ENCODE measurements around the gene ARHGAP24.

ARHGAP24 gene

DNA sequence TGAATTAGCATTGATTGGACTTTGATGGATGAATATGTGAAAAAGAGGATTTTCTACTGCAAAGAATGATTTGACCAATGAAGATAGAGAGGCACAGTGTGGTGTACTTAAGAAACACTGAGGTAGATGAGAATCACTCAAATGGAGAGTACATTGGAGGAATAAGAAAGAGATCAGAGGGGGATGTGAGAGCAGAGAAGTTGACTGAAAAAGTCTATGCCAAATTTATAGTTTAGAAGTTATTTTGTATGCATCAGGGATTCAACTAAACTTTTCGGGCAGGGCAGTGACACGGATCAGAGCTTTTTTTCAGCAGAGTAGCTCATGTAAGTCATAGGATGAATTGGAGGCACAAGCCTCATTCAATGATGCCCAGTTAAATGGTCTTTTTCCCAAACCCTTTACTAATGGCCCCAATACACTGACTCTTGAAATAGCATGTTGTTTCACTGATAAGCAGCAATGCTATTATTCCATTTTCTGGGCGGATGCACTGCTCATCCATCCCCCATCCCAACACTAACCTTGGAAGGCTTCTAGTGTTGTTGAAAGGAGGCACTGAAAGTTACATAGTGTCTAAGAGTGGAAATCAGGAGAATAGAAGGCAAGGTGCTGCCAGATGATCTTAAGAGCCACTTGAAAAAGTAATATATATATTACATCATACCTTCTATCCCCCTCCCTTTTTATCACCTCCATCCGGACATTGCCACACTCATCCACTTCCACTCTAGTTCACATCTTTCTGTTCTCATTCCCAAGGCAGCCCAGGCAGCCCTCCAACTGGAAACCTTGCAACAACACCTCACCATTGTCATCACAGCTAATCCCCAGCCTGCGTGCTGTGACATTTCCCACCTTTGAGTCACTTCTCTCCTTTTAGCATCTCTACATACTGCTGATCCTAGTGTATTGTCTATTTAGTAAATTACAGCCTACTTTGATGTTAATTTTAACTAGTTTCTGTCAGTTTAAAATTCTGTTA is 46.1 kb downstream of the ARHGAP24 start:
- DNase-seq, result no peak

DNA sequence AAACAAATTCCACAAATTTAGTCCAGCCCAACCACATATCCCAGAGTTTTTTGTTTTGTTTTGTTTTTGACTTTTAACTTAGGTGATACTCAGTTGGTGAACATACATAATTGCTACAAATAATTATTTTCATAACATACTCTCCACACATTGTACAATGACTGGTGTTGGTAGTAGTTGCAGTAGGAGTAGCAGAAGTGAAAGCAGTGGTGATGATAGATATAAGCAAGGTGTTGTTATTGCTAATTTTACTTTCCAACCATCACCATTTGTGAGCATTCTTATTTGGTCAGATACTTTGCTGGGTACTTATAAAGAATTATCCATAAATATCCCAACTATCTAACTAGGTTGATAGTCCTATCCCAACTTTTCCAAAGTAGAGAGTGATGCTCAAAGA is 47.3 kb downstream of the ARHGAP24 start:
- no peak for DNase-seq

DNA sequence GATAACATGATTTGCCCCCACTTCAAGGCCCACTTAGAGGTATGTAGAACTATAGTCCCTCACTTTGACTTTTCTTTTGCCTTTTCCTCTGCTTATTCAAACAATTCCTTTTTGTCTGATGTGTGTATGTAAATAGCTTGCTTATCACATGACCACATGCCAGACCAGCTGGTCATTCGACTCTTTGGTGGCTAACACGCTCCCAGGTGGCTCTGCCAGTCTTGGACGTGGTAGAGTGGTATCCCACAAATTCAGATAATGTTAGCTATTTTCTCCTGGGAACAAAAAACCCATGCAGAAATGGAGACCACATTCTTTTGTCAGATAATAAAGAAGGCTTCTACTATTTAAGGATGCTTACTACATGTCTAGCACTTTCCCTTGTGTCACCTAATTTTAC is 47.9 kb downstream of the ARHGAP24 start:
- no peak for DNase-seq

DNA sequence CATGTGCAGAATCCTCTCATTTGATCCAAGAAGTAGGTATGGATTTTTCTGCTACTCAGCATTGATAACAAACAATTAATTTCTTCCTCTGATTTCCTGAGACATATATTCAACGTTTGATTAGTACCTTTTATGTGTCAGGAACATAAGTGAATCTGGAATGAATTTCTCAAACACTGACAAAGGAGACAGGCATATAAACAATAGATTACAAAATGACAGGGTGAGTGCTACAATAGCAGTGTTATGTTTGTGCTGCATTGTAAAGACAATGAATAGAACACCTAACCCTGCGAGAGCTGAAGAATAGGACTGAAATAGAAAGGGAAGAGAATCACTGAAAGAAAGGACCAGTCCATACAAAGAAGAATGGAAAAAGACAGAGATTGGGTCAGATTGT is 52.9 kb downstream of the ARHGAP24 start:
- DNase-seq, result no peak

DNA sequence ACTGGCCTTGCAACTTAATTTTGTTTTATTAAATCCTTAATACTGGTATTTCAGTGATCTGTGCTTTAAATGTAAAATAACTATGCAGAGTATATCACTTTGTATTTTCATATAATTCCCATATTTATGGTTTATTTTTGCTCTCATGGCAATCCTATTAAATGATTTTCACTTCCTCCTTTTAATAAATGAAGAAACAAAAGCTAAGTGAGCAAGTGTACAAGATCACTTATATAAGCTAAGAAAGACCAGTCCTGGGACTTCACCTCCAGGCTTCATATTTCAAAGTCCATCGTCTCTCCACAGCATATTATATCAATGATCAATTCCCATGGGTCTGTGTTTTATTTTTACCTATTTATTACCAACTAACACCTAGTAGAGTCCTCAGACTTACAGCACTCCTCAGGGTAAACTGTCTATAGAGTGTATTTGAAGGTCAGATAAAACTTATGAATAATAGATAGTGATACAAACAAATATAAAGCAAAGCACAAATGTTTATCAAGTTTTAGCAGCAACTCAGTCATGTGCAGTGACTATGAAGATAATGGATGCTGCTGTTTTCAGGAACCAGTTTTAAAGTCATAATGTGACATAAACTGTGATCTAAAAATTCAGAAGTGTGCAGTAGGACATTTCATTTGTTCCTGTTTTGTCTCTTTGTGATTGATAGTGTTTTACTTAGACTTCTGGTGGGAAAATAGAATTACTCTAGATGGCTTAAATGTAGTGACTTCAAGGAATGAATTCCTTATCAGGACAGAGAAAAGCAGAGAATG is 56.8 kb downstream of the ARHGAP24 start:
- peak; percentile 17 for DNase-seq

DNA sequence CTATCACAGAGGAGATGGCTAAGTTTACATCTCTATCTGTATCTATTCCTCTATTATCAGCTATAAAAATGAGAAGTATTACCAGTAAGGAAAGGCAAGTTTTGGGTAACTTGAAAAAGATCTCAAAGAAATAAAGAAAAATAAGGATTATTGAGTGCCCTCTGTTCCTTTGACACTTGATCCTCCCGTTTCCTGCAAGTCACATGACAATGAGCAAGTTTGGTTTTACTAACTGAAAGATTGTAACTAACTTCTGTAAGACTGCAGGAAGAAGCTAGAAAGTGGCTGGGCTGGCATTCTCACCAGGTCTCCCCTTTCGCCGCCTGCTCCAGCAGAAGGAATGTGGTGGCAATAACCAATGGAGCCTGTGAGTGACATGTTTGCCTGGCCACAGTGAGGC is 59.2 kb downstream of the ARHGAP24 start:
- DNase-seq, result no peak

DNA sequence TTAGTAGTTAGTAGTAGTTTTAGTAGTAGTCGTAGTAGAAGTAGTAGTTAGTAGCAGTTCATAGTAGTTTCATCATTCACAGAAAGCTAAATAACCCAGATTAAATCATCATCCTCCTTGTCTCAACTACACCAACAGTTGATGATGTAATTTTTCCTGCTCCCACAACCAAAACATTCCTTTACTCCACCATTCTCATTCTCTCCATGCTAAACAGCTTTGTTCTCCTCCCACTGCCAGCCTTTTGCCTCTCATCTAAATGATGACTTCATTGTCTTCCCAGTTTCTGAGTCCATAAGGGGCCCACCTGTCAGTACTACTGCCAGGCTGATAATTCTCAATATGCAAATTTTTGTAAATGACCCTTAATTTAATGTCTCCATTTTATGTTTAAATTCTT is 68.9 kb downstream of the ARHGAP24 start:
- DNase-seq, result no peak

DNA sequence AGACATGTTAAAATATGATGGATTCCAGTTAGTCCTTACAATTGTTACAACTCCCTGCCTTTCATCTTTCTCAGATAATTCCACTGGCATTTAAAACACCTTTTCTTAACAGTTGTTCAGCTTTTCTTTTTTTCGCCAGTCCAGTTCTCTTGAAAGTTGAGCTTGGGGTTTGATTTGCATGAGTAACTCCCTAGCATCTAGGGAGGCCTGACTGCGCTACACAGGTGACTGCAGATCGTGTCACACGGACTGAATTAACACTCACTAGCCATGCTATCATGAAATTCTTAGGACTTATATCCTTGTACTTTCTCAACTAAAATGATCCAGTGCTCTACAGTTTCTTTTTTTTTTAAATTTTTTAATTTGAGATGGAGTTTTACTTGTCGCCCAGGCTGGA is 69.8 kb downstream of the ARHGAP24 start:
- DNase-seq, result no peak

DNA sequence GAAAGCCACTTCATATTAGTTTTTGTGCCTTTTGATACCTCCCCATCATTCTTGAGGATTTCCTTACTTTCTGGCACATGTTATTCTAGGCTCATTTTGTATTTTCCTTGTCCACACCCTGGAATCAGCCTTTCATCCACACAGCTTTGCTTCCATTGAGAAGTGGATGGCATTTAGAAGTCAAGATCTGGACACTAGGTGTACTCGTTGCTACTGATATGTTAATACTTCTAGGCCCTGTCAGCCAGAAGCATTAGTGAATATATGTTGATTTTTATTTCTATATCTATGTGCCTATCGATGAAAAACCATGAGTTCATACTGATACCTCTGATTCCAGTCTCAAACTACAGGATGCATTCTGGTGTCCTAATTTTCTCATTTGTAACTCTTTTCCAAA is 73.2 kb downstream of the ARHGAP24 start:
- DNase-seq, result no peak

DNA sequence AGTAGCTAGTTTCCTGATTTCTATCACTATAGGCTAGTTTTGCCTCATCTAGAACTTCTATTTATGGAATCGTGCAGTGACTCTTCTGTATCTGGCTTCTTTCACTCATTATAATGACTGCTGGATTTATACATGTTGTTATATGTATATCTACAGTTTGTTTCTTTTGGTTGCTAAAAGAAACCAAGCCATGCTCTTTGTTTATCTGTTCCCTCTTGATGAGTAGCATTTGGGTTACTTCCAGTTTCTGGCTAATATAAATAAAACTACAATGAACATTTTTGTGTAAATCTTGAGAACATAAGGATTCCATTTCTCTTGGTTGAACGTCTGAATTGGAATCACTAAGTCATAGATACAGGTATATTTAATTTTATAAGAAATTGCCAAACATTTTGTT is 73.9 kb downstream of the ARHGAP24 start:
- no peak for DNase-seq

DNA sequence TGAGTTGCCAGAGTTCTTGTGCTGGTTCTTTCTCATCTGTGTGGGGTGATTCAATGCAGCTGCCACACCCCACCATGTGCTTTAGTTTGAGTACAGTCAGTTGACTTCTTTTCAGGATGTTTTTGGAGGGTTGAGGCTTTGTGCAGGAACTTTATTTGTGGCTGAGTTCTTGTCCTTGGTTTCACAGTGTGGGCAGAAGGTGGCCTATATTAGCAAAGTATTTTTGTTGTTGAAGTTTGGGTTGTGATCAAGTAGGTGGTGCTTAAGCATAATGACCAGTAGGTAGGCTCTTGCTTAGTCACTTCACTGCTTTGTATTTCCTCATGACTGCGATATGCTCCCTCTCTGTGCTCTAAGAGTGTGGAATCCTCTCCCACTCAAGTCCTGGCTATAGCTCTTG is 80.3 kb downstream of the ARHGAP24 start:
- peak; percentile 12 for DNase-seq

DNA sequence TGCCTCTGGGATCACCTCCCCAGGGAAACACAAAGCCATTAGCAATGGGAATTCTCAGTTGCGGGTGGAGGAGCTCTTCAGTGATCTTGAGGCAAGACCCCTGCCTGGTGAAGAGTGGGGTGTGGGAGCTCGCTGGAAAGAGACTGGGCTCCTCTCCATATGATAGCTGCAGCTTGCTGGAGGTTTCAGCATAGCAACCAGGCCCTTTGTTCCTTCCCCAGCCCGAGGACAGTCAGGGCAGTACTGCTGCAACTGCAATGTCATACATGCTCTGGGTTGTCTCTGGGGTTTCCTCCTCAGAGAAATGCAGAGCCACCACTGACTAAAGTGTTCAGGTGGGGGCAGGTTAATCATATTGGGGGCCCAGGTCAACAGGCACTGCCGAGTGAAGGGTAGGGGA is 81.3 kb downstream of the ARHGAP24 start:
- no peak for DNase-seq

DNA sequence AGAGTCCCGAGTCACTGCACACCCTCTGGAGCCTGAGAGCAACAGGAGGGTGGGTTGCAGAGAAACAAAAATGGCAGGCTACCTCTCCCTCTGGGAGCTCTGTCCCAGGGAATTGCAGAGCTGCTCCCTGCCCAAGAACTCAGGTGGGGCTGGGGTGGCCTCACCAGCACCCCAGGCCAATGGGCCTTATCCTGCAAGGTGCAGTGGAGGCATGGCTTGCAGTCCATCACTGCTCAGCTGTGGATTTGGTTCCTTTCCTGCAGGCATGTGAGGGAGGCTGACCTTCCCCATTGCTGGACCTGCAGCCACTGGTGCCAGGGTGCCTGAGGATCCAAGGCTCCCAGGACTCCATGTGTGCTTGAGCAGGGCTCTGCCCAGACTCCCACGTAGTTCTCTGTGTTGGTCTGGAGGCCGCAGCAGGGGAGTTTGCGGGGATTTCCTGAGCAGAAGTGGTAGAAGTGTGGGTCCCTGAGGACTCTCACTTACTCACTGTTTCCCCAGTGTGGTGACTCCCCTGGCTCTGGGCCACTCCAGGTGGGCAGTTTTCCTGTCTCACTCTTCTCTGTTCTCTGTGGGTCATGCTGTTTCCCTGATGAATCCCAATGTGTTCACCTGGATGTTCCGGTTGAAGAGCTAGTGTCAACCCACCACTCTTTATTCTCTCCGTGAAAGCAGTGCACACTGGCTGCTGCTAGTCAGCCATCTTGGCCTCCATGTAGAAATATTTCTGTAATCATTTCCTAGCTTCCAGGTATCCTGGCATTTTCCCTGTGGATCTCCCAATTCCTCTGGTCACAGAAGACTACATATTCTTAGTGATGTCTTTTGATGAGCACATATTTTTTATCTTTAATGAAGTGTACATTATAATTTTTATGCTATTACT is 82.3 kb downstream of the ARHGAP24 start:
- peak; percentile 70 for DNase-seq

DNA sequence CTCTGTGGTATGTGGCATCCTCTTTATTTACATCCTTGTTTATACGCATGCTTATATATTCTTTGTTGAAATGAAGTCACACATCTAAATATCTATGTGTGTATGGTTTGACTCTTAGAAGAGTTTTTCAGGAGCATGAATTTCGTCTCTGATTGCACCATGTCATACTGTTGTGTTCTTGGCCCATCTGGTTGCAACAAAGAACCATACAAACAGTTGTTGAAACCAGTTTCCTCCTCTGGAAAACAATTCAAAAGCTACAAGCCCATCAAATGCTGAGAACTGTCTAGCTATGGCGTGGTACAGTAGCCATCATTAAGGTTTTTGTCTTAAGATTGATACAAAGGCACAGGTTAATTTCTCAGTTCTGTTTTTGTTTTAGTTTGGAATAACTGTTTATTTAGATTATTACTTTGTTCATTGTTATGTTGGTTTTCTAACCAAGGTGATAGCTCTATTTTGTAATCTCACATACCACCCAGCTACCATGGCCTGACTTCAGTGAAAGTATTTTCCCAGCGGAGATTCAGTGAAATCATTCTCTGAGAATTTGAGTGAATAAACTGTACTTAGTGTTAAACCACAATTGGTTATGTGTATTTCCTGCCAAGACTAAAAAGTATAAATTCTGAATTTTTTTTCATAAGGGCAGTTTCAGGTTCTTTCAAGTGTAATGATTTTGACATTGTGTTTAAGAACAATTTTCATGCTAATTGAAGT is 91.0 kb downstream of the ARHGAP24 start:
- DNase-seq, result no peak

DNA sequence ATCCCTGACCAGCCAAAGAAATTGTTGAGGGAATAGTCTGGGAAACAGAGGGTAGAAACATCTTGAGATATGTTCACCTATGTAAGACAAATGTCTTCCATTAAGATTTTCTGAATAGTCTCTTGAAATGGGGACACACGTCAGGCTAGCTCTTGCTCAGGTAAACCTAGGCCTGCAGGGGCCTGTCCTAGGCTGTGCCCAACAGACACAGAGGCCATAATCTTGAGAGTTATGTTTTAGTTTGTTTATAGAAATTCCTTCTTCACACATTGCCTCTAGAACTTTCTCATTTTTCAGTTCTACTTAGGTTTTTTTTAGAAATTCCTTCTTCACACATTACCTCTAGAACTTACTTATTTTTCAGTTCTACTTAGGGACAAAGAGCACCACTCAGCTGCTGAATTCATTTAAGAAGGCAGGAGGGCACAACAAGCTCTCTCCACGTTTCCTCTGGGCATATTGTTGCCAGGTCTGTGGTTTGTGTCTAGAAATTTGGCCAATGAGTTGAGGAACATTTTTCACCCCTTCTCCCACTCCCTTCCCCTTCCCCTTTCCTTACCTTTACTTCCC is 94.9 kb downstream of the ARHGAP24 start:
- no peak for DNase-seq

DNA sequence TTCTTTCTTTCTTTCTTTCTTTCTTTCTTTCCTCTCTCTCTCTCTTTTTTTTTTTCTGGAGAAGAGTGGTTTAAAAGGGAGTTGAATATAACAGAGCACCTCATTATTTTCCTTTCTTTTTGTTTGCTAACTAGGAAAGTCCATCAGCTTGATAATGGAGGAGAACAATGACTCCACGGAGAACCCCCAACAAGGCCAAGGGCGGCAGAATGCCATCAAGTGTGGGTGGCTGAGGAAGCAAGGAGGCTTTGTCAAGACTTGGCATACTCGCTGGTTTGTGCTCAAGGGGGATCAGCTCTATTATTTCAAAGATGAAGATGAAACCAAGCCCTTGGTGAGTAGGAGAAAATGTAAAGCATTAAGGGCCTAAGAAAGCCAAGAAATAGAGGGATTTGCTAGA is 95.4 kb downstream of the ARHGAP24 start:
- no peak for DNase-seq

DNA sequence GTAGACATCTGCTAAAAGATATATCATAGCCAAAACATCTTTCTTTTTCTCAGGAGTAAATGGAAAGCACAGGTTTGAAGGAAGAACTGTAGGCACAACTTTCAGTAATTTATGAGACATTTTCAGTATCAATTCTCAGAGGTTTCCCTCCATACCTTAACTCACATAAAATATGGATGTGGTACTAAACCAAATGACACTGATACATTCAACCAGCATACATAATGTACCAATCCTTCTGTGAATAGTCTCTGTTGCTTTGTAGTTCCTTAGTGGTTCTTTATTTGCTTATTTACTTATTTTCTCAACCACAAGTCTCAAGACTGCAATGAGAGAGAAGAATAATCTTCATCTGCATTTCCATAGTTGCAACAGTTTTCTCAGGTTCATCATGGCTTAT is 96.1 kb downstream of the ARHGAP24 start:
- DNase-seq, result no peak

DNA sequence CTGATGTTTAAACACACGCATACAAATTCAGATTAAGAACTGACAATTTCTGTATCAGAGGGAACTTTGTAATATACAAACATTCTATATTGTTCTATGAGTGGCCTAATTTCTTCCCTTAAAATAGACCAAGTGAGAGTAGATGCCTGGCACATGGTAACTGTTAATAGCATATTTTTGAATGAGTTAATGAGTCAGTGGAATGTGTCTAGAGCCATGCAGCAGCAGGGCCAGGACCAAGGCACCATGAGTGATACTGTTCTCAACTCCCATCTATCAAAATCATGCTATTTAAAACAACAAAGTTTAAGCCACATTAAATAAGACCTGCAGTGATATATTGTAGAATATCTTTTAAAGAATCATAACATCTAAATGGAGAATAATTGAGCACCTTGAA is 98.3 kb downstream of the ARHGAP24 start:
- no peak for DNase-seq

DNA sequence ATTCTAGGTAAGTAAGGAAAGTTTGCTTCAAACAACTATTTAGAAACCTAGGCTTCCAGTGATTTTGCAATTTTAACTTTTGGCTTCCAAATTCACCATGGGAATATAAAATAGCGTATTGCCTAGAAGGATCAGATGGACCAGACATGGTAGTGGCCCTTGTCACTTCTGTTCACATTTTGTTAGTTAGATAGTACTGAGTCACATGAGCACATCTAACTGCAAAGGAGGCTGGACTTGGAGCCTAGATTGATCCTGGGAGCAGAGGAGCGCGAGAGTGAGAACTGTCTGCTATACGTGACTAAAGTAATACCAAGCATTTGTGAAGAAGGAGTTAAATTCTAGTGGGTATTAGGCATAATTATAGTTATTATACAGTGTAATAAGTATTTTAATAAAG is 102.4 kb downstream of the ARHGAP24 start:
- no peak for DNase-seq

DNA sequence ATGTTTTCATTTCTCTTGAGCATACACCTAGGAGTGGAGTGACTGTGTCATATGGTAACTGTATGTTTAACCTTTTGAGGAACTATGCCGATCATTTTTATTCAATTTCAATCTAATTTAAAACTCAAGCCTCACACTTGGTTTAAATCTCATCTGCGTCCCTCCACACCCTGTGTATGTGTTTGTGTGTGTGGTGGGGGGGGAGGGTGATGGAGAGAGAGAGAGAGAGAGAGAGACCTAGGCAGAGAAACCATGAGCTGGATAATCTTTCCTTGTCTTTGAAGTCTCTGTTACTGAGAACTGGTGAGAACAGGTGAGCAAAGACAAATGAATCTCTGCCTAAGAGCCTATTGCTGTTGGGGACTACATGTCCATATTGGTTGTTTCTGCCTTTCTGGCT is 105.0 kb downstream of the ARHGAP24 start:
- DNase-seq, result no peak

DNA sequence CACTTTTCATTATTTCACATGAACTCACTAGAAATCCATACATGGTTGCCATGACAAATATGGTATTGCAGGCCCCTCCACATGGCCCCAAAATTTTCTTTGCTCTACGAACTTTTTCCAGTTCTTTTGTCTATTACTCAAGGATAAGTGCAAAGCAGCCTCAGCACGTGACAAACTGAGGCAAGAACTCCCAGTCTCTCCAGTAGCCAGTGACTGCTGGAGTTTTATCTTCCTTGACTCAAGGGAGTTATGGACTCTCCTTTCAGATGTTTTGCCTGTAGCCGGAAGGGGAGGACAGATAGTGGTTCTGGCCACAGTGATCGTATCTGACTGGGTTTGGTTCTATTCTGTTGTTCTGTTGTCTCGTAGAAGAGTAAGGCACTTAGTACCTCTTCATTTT is 105.5 kb downstream of the ARHGAP24 start:
- no peak for DNase-seq

DNA sequence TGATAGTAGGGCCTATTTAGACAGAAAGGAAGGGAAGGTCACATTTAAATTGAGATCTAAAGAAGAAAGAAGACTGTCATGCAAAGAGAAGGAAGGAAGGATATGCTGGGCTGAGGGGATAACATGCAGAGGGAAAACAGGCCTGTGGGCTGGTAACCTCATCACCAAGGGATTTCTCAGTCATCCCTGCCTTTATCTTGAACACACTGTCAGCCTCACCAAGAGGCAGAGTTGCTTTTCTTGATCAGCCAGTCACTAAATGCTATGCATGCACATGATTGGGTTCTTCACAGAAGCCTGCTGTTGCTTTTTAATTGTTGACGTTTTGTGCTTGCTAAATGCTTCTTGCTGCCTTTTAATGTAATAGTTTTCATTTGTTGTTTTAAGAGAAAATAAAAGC is 113.0 kb downstream of the ARHGAP24 start:
- no peak for DNase-seq

Measured in suppressor macrophage treated with lipopolysaccharide for 4 hours (primary cell).